ENCODE data around the gene NR5A2. TPM values are rescaled to one million over a fixed set of nuclear protein-coding genes. Genes with fewer than 3 reads are reported as not detected.

Gene NR5A2
- total and polyA plus RNA-seq, 7 donors = 0.49 to 13.8 (median 1.9) TPM

GRCh38 chr1:200038981-200039848 lies 11.7 kb downstream of the NR5A2 start:
- 0 to 1% methylated on average over 79 of the region's 79 CpGs for WGBS, 2 donors
- peaks cover 0 to 64% (median 55%) of the 10 kb centered on the region in 4 donors for H3K4me1 ChIP-seq
- no peaks in the 10 kb centered on the region for H3K36me3 ChIP-seq
- intact Hi-C loops (cut with DNase I) = no loop called here
- H3K4me3 ChIP-seq = peak overlapping the region; percentile 1 to 52 (median 45)
- TF ChIP-seq EP300 (IDR thresholded peaks at IDR 0.05) (no peak), POLR2A (IDR thresholded peaks at IDR 0.05) (no peak), POLR2AphosphoS5 (IDR thresholded peaks at IDR 0.05) (no peak), CTCF (IDR thresholded peaks at IDR 0.05) (no peak)
- H3K27ac ChIP-seq = peak overlapping the region in 3 of 4 donors; percentile 17 to 50 (median 19)
- peaks cover 68 to 100% (median 97%) of the 10 kb centered on the region in 3 donors for H3K27me3 ChIP-seq
- H3K9me3 ChIP-seq = no peaks in the 10 kb centered on the region
- DNase-seq = no peak

GRCh38 chr1:200039849-200040474 lies 12.5 kb downstream of the NR5A2 start:
- Histone ChIP-seq H3K36me3 (no peaks in the 10 kb centered on the region), H3K27me3 (peaks cover 65 to 100% (median 98%) of the 10 kb centered on the region in 3 donors), H3K4me1 (peaks cover 0 to 57% (median 49%) of the 10 kb centered on the region in 4 donors), H3K9me3 (no peaks in the 10 kb centered on the region), H3K4me3 (peak overlapping the region; percentile 1 to 52 (median 45)), H3K27ac (peak overlapping the region in 2 of 4 donors; percentile 17 to 50)
- no peak for DNase-seq
- intact Hi-C loops (cut with DNase I) = no loop called here
- 1 to 3% methylated on average over 26 of the region's 26 CpGs for WGBS, 2 donors
- no peak for TF ChIP-seq POLR2A (IDR thresholded peaks at IDR 0.05)
- no peak for TF ChIP-seq EP300 (IDR thresholded peaks at IDR 0.05)
- no peak for TF ChIP-seq POLR2AphosphoS5 (IDR thresholded peaks at IDR 0.05)
- no peak for TF ChIP-seq CTCF (IDR thresholded peaks at IDR 0.05)

- Histone ChIP-seq H3K9me3 (no peaks in the 10 kb centered on the region), H3K27ac (peak overlapping the region in 2 of 4 donors; percentile 34 to 35), H3K4me1 (peaks cover 0 to 50% (median 43%) of the 10 kb centered on the region in 4 donors), H3K4me3 (peak overlapping the region in 3 of 4 donors; percentile 22 to 52 (median 52)), H3K36me3 (no peaks in the 10 kb centered on the region), H3K27me3 (peaks cover 60 to 100% (median 98%) of the 10 kb centered on the region in 3 donors)
- WGBS, 2 donors = 1 to 4% methylated on average over 35 of the region's 35 CpGs
- DNase-seq = no peak
- intact Hi-C loops (cut with DNase I) = no loop called here
- TF ChIP-seq POLR2AphosphoS5 (IDR thresholded peaks at IDR 0.05) = peak in 1 of 4 donors; percentile 16
- no peak for TF ChIP-seq CTCF (IDR thresholded peaks at IDR 0.05)
- no peak for TF ChIP-seq POLR2A (IDR thresholded peaks at IDR 0.05)
- TF ChIP-seq EP300 (IDR thresholded peaks at IDR 0.05) = no peak
These were observed 13.1 kb downstream of the NR5A2 start for GRCh38 chr1:200040481-200041138.

GRCh38 chr1:200041337-200042118 lies 14.0 kb downstream of the NR5A2 start:
- intact Hi-C loops (cut with DNase I) = no loop called here
- H3K27me3 ChIP-seq = peaks cover 53 to 100% (median 88%) of the 10 kb centered on the region in 3 donors
- no peaks in the 10 kb centered on the region for H3K9me3 ChIP-seq
- no peak for DNase-seq
- H3K36me3 ChIP-seq = no peaks in the 10 kb centered on the region
- 5 to 12% methylated on average over 35 of the region's 35 CpGs for WGBS, 2 donors
- H3K4me3 ChIP-seq = peak overlapping the region in 3 of 4 donors; percentile 22 to 52 (median 30)
- peaks cover 0 to 42% (median 39%) of the 10 kb centered on the region in 4 donors for H3K4me1 ChIP-seq
- peak overlapping the region in 3 of 4 donors; percentile 7 to 35 (median 34) for H3K27ac ChIP-seq
- TF ChIP-seq POLR2A (IDR thresholded peaks at IDR 0.05) (no peak), POLR2AphosphoS5 (IDR thresholded peaks at IDR 0.05) (no peak), CTCF (IDR thresholded peaks at IDR 0.05) (no peak), EP300 (IDR thresholded peaks at IDR 0.05) (no peak)
